B cell (primary cell): ENCODE data around the gene AGPAT3. TPM values are rescaled to one million over a fixed set of nuclear protein-coding genes. Genes with fewer than 3 reads are reported as not detected.

Source experiments
- ATAC-seq: fragments of 200-7000 bp; cut with Tn5 transposase; one replicate; pipeline ENCODE4 v1.10.0; 2021; ENCODE audit warnings: low read depth, mild to moderate bottlenecking, moderate number of reproducible peaks, moderate library complexity
- CTCF ChIA-PET: fragments of 350-600 bp; sonication (Branson Sonifier 250); formaldehyde crosslinking; loops from one replicate; lab custom pipeline; 2021; ENCODE audit warnings: antibody characterized with exemption, inconsistent platforms; lab: Charles Lee
- POLR2A ChIA-PET: fragments of 350-600 bp; sonication (Branson Sonifier 250); formaldehyde crosslinking; loops from one replicate; lab custom pipeline; 2021; ENCODE audit warnings: antibody characterized with exemption; lab: Charles Lee
- DNase-seq: peaks from one replicate; pipeline ENCODE4 v3.0.0; 2013
- H2AFZ ChIP-seq: 2 replicates; pipeline ENCODE4 v1.6.1; 2012; ENCODE audit warnings: mild to moderate bottlenecking, low read depth, low read length; ENCODE audit not compliant: insufficient read depth, poor library complexity, severe bottlenecking
- H3K27ac ChIP-seq, 2 donors: 1 replicate in 1 of 2; 2 replicates in 1 of 2; pipeline ENCODE4 v1.5.1; 2012 to 2013; ENCODE audit warnings: low read length in 2 of 2, mild to moderate bottlenecking in 2 of 2, moderate library complexity in 1 of 2
- H3K27me3 ChIP-seq, 4 experiments: fragments of 200-600 bp in 1 of 4; sonication (generic) in 1 of 4; replicated peaks in 1 of 4; 1 replicate in 2 of 4; 2 replicates in 2 of 4; pipeline versions ENCODE4 v1.6.1 to v1.7.0; 2013 to 2016; ENCODE audit warnings: low read length in 3 of 4, mild to moderate bottlenecking in 2 of 4, mixed read lengths in 1 of 4, moderate library complexity in 1 of 4; ENCODE audit not compliant: insufficient read depth in 4 of 4, control insufficient read depth in 3 of 4; ENCODE audit errors: control extremely low read depth in 1 of 4
- H3K36me3 ChIP-seq, 2 experiments: replicated peaks in 1 of 2; 1 replicate in 1 of 2; 2 replicates in 1 of 2; pipeline versions ENCODE4 v1.6.1 to v1.7.1; 2013; ENCODE audit warnings: low read length in 1 of 2; ENCODE audit not compliant: insufficient read depth in 2 of 2, control insufficient read depth in 1 of 2; ENCODE audit errors: control extremely low read depth in 1 of 2, extremely low read depth in 1 of 2
- H3K4me1 ChIP-seq, 2 donors: fragments of 200-600 bp in 1 of 2; sonication (generic) in 1 of 2; 1 replicate in 1 of 2; 2 replicates in 1 of 2; pipeline versions ENCODE4 v1.5.1 to v1.6.1; 2013 to 2017; ENCODE audit warnings: low read length in 2 of 2; ENCODE audit not compliant: control insufficient read depth in 2 of 2, insufficient read depth in 2 of 2
- H3K4me2 ChIP-seq: replicated peaks from 2 replicates; pipeline ENCODE3; 2012; ENCODE audit warnings: mild to moderate bottlenecking, low read depth, low read length; ENCODE audit not compliant: poor library complexity, severe bottlenecking
- H3K4me3 ChIP-seq, 5 experiments: fragments of 200-600 bp in 1 of 5; sonication (generic) in 1 of 5; 1 replicate in 3 of 5; 2 replicates in 2 of 5; pipeline versions ENCODE4 v1.5.1 to v1.7.0; 2011 to 2016; ENCODE audit warnings: low read length in 4 of 5, mild to moderate bottlenecking in 4 of 5, low read depth in 2 of 5, control low read depth in 1 of 5, moderate library complexity in 1 of 5; ENCODE audit not compliant: insufficient read depth in 1 of 5; ENCODE audit errors: control extremely low read depth in 1 of 5, extremely low read depth in 1 of 5
- H3K79me2 ChIP-seq: fragments of 200-600 bp; sonication (generic); one replicate; pipeline ENCODE4 v1.6.0; 2016; ENCODE audit warnings: low read length; ENCODE audit not compliant: control insufficient read depth, insufficient read depth
- H3K9ac ChIP-seq: fragments of 200-600 bp; sonication (generic); 2 replicates; pipeline ENCODE4 v1.6.1; 2017; ENCODE audit warnings: mild to moderate bottlenecking, low read length, moderate library complexity
- H3K9me3 ChIP-seq, 3 donors: one replicate each; pipeline versions ENCODE4 v1.6.1 to v1.7.1; 2013; ENCODE audit warnings: low read length in 2 of 3; ENCODE audit not compliant: control insufficient read depth in 2 of 3, insufficient read depth in 1 of 3; ENCODE audit errors: control extremely low read depth in 1 of 3
- H4K20me1 ChIP-seq: 2 replicates; pipeline ENCODE4 v1.6.0; 2012; ENCODE audit warnings: mild to moderate bottlenecking, low read length; ENCODE audit not compliant: insufficient read depth, control insufficient read depth, poor library complexity, severe bottlenecking
- H3K27ac Mint-ChIP-seq: one replicate; pipeline ENCODE4 v1.8.0; 2021; ENCODE audit warnings: mixed read lengths
- H3K27me3 Mint-ChIP-seq: one replicate; pipeline ENCODE4 v1.8.0; 2021; ENCODE audit warnings: mixed read lengths
- H3K4me1 Mint-ChIP-seq: one replicate; pipeline ENCODE4 v1.8.0; 2021; ENCODE audit warnings: mixed read lengths
- H3K4me3 Mint-ChIP-seq: one replicate; pipeline ENCODE4 v1.8.0; 2021; ENCODE audit warnings: mixed read lengths
- H3K9me3 Mint-ChIP-seq: one replicate; pipeline ENCODE4 v1.8.0; 2022; ENCODE audit warnings: mixed read lengths; ENCODE audit not compliant: insufficient read depth
- EZH2 ChIP-seq: IDR thresholded peaks from 2 replicates; pipeline ENCODE4 v1.6.1; 2012; ENCODE audit warnings: borderline replicate concordance, low read depth, mild to moderate bottlenecking, moderate library complexity, low read length; ENCODE audit not compliant: insufficient read depth, poor library complexity, severe bottlenecking
- WGBS: methylation state at CpG from one replicate; pipeline ENCODE4 v1.1.5; 2013; ENCODE audit warnings: missing lambda C conversion rate; ENCODE audit not compliant: insufficient coverage; 5-methylcytosine and 5-hydroxymethylcytosine counted together
- intact Hi-C: fragments of 100-400 bp; cut with micrococcal nuclease; formaldehyde crosslinking; loops from one replicate; pipeline ENCODE4 v1.10.0; 2022
- polyA plus RNA-seq: library from polyadenylated mRNA; depleted of rRNA; stranded (reverse); fragments of >200 nt; gene quantifications from 2 replicates; pipeline ENCODE4 v1.2.3, GENCODE V29; 2012
- total RNA-seq, 2 donors: library from RNA; stranded (reverse); fragments of 120-200 nt in 1 of 2; gene quantifications; 1 replicate in 1 of 2; 2 replicates in 1 of 2; pipeline versions ENCODE4 v1.2.3 to v1.2.4, GENCODE V29; 2013 to 2022
- TF ChIP-seq, protein P1 (sequence below): fragments of 200-600 bp; IDR thresholded peaks from one replicate; pipeline ENCODE4 v1.8.0; 2022; ENCODE audit warnings: antibody characterized with exemption, mild to moderate bottlenecking

The AGPAT3 gene
- total and polyA plus RNA-seq, 2 donors (not counting 1 experiment from before 2014, with no cell fraction given), result 14.3 to 49.3 TPM

DNA sequence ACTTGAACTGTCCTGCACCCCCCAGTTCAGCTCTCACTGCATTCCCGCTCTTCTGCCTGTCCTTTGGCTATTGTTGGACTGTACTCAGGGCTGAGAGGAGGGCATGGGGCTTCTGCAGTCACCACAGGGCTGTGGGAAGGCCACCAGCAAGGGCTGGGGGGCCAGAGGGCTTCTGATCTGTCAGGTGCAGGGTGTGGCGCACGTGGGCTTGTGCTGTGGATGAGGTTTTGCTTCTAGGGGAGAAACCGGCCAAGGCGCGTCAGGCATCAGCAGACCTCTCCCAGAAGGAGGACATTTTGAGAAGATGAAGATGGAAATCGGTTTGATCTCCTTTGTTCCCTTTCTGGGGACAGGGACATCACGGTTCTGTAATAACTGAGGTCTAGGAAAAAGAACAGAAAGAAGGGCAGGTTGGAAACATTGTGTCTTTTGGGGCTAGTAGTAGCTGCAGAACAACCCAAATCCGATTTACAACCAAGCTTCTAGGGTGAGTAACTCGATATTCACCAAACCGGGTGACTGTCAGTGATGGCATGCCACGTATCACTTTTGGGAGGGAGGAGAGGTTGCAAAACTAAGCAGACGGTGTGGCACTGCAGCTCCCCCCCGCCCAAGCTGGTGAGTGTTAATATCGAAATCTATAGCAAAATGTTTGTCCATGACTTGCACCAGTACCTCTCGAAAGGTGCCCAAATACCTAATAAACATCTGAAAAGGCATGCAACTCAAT, 40.9 kb downstream of the AGPAT3 start:
- no peaks in the 10 kb centered on the region for H3K9me3 ChIP-seq
- H4K20me1 ChIP-seq, result peaks cover 32% of the 10 kb centered on the region
- DNase-seq (no peak), ATAC-seq (no peak)
- ChIA-PET POLR2A (no interaction called here), CTCF (no interaction called here)
- no peaks in the 10 kb centered on the region for H3K27me3 ChIP-seq
- H3K9ac ChIP-seq, result no peak overlapping the region
- WGBS, result 96% methylated on average over 15 of the region's 16 CpGs
- peaks cover 0 to 3% of the 10 kb centered on the region in 2 experiments for H3K36me3 ChIP-seq
- H2AFZ ChIP-seq, result no peak overlapping the region
- H3K79me2 ChIP-seq, result peaks cover 62% of the 10 kb centered on the region
- no peak overlapping the region for H3K4me3 ChIP-seq
- intact Hi-C loops, result no loop called here
- H3K27me3 Mint-ChIP-seq, result no peaks in the 10 kb centered on the region
- no peaks in the 10 kb centered on the region for H3K9me3 Mint-ChIP-seq
- no peak for TF ChIP-seq EZH2
- TF ChIP-seq, protein P1, sequence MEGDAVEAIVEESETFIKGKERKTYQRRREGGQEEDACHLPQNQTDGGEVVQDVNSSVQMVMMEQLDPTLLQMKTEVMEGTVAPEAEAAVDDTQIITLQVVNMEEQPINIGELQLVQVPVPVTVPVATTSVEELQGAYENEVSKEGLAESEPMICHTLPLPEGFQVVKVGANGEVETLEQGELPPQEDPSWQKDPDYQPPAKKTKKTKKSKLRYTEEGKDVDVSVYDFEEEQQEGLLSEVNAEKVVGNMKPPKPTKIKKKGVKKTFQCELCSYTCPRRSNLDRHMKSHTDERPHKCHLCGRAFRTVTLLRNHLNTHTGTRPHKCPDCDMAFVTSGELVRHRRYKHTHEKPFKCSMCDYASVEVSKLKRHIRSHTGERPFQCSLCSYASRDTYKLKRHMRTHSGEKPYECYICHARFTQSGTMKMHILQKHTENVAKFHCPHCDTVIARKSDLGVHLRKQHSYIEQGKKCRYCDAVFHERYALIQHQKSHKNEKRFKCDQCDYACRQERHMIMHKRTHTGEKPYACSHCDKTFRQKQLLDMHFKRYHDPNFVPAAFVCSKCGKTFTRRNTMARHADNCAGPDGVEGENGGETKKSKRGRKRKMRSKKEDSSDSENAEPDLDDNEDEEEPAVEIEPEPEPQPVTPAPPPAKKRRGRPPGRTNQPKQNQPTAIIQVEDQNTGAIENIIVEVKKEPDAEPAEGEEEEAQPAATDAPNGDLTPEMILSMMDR, result no peak
- no peak overlapping the region for H3K27ac ChIP-seq
- H3K4me3 Mint-ChIP-seq, result no peak overlapping the region
- H3K4me1 ChIP-seq, result no peaks in the 10 kb centered on the region
- no peak overlapping the region for H3K27ac Mint-ChIP-seq
- peaks cover 6% of the 10 kb centered on the region for H3K4me1 Mint-ChIP-seq
- H3K4me2 ChIP-seq, result no peak overlapping the region

DNA sequence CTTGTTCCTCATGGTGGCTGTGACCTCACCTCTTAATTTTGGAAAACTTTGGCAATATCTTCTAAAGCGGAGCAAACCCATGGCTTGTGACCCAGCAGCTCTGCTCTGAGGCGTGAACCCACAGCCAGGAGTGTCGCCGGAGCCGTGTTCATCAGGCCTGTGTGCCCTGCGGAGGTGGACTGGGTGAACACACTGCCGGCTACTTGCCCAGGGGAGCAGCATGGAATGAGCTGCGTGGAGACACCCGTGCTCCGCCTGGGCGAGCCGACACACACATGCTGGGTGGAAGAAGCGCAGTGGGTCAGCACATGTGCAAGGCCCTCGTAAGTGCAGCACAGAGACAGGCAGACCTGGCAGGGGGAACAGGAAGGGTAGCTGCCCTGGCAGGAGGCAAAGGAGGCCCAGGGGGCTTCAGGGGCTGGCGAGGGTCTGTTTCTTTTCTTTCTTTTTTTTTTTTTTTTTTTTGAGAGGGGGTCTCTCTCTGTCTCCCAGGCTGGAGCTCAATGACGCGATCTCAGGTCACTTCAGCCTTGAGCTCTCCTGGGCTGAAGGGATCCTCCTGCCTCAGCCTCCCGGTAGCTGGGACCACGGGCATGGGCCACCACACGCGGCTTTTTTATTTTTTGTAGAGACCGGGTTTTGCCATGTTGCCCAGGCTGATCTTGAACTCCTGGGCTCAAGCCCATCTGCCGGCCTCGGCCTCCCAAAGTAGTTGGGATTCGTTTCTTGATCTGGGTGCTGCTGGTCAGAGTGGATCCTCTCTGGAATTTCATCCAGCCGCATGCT, 41.8 kb downstream of the AGPAT3 start:
- Histone ChIP-seq H2AFZ (no peak overlapping the region), H3K9me3 (peaks cover 0 to 5% (median 0%) of the 10 kb centered on the region in 3 donors), H3K79me2 (peaks cover 58% of the 10 kb centered on the region), H3K27ac (no peak overlapping the region), H3K4me3 (no peak overlapping the region), H3K4me1 (no peaks in the 10 kb centered on the region), H3K36me3 (peaks cover 0 to 3% of the 10 kb centered on the region in 2 experiments), H3K4me2 (no peak overlapping the region), H3K9ac (no peak overlapping the region), H4K20me1 (peaks cover 36% of the 10 kb centered on the region), H3K27me3 (no peaks in the 10 kb centered on the region)
- Mint-ChIP-seq H3K9me3 (no peaks in the 10 kb centered on the region), H3K27me3 (no peaks in the 10 kb centered on the region), H3K4me3 (no peak overlapping the region), H3K4me1 (peaks cover 11% of the 10 kb centered on the region), H3K27ac (no peak overlapping the region)
- ATAC-seq, result no peak
- intact Hi-C loops, result no loop called here
- POLR2A ChIA-PET, result no interaction called here
- 98% methylated on average over 22 of the region's 26 CpGs for WGBS
- no peak for DNase-seq
- no peak for TF ChIP-seq EZH2
- TF ChIP-seq, protein P1, result no peak
- CTCF ChIA-PET, result no interaction called here
